ENCODE measurements around the gene AGBL1.

DNA sequence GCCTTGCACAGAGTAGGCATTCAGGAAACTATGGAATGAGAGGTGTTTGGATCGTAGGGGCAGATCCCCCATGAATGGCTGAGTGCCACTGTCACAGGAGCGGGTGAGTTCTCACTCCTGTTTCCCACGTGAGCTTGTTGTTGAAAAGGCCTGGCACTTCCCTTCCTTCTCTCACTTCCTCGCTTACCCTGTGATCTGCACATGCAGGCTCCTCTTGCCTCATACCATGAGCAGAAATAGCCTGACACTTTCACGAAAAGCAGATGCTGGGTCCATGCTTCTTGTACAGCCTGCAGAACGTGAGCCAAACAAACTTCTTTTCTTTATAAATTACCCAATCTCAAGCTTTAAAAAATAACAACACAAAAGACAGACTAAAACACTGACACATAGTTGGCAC, 55.4 kb downstream of the AGBL1 start:
- TF ChIP-seq, protein P1, sequence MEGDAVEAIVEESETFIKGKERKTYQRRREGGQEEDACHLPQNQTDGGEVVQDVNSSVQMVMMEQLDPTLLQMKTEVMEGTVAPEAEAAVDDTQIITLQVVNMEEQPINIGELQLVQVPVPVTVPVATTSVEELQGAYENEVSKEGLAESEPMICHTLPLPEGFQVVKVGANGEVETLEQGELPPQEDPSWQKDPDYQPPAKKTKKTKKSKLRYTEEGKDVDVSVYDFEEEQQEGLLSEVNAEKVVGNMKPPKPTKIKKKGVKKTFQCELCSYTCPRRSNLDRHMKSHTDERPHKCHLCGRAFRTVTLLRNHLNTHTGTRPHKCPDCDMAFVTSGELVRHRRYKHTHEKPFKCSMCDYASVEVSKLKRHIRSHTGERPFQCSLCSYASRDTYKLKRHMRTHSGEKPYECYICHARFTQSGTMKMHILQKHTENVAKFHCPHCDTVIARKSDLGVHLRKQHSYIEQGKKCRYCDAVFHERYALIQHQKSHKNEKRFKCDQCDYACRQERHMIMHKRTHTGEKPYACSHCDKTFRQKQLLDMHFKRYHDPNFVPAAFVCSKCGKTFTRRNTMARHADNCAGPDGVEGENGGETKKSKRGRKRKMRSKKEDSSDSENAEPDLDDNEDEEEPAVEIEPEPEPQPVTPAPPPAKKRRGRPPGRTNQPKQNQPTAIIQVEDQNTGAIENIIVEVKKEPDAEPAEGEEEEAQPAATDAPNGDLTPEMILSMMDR (IDR thresholded peaks at IDR 0.05), result no peak
- TF ChIP-seq EZH2 (IDR thresholded peaks at IDR 0.05) (no peak), EZH2phosphoT487 (IDR thresholded peaks at IDR 0.05) (no peak)

Data from neural progenitor cell (in vitro differentiated cells).